GM12891 (cell line): ENCODE data around the gene RIN2.

Experiments
- PAX5 ChIP-seq: IDR thresholded peaks from 2 replicates; pipeline ENCODE4 v1.6.1; 2011; ENCODE audit warnings: low read length, moderate library complexity, mild to moderate bottlenecking; ENCODE audit not compliant: insufficient read depth, severe bottlenecking
- POLR2A ChIP-seq: IDR thresholded peaks from 2 replicates; pipeline ENCODE4 v1.6.1; 2011; ENCODE audit warnings: low read depth, low read length, control low read depth
- POLR2AphosphoS5 ChIP-seq: IDR thresholded peaks from 2 replicates; pipeline ENCODE4 v1.6.1; 2011; ENCODE audit warnings: low read depth, low read length, control low read depth

GRCh38 chr20:19743640-19743995 is 14.4 kb upstream of the RIN2 start:
- TF ChIP-seq PAX5 = no peak
- TF ChIP-seq POLR2AphosphoS5 = no peak
- TF ChIP-seq POLR2A = no peak
